Measurements from ENCODE around the gene GAMT. TPM values are rescaled to one million over a fixed set of nuclear protein-coding genes. Genes with fewer than 3 reads are reported as not detected.

Gene GAMT
- total RNA-seq, 4 donors from 2014 or later: 33.8 to 72.0 (median 46.0) TPM

GRCh38 chr19:1351381-1351851 lies 49.9 kb downstream of the GAMT start:
- 82 to 84% methylated on average over 21 of the region's 21 CpGs for WGBS, 2 donors
- no peak for DNase-seq (ENCODE audit: low spot score in 2 of 2)
- H3K4me3 ChIP-seq (ENCODE audit: low read depth, poor library complexity, severe bottlenecking): no peak overlapping the region
- intact Hi-C loops (cut with DNase I; ENCODE audit: low total_unique reads): loop anchor here (10.0 kb wide), 1 partner anchor 67 kb away; the partner anchor contains the start of gene EFNA2
- TF ChIP-seq, protein P1, sequence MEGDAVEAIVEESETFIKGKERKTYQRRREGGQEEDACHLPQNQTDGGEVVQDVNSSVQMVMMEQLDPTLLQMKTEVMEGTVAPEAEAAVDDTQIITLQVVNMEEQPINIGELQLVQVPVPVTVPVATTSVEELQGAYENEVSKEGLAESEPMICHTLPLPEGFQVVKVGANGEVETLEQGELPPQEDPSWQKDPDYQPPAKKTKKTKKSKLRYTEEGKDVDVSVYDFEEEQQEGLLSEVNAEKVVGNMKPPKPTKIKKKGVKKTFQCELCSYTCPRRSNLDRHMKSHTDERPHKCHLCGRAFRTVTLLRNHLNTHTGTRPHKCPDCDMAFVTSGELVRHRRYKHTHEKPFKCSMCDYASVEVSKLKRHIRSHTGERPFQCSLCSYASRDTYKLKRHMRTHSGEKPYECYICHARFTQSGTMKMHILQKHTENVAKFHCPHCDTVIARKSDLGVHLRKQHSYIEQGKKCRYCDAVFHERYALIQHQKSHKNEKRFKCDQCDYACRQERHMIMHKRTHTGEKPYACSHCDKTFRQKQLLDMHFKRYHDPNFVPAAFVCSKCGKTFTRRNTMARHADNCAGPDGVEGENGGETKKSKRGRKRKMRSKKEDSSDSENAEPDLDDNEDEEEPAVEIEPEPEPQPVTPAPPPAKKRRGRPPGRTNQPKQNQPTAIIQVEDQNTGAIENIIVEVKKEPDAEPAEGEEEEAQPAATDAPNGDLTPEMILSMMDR (IDR thresholded peaks at IDR 0.05): no peak
- TF ChIP-seq POLR2A (IDR thresholded peaks at IDR 0.05): no peak

GRCh38 chr19:1350867-1351266 lies 50.5 kb downstream of the GAMT start:
- 65 to 73% methylated on average over 5 of the region's 5 CpGs for WGBS, 2 donors

DNA sequence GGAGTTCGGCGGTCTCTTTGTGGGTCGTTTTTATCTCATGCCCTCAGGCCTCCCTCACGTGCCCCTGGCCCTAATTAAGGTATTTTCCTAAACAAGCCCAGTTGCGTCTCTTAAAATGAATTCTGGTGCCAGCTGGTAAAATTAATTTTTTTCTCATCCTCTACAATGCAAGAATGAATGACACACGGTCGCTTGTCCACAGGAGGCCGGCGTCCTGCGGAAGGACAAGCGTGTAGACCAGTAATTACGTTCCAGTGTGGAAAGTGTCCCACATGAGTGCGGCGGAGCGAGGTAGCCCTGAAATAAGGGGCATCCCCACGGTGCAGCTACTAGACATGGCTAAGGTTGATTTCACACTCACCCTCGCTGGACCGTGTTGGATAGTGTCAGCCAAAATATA lies 52.1 kb downstream of the GAMT start:
- 85 to 86% methylated on average over 18 of the region's 18 CpGs for WGBS, 2 donors
- intact Hi-C loops (cut with DNase I; ENCODE audit: low total_unique reads): no loop called here
- TF ChIP-seq, protein P1 (IDR thresholded peaks at IDR 0.05): no peak
- no peak for TF ChIP-seq POLR2A (IDR thresholded peaks at IDR 0.05)
- H3K4me3 ChIP-seq (ENCODE audit: low read depth, poor library complexity, severe bottlenecking): no peak overlapping the region
- no peak for DNase-seq (ENCODE audit: low spot score in 2 of 2)

More at GRCh38 chr19:1350867-1351266, 50.5 kb downstream of the GAMT start:
- TF ChIP-seq POLR2A (IDR thresholded peaks at IDR 0.05): no peak
- TF ChIP-seq, protein P1 (IDR thresholded peaks at IDR 0.05): no peak
- no peak overlapping the region for H3K4me3 ChIP-seq (ENCODE audit: low read depth, poor library complexity, severe bottlenecking)
- intact Hi-C loops (cut with DNase I; ENCODE audit: low total_unique reads): loop anchor here (10.0 kb wide), 1 partner anchor 66 kb away; the partner anchor contains the start of gene EFNA2
- no peak for DNase-seq (ENCODE audit: low spot score in 2 of 2)

Other genes with a start within 250 kb of the GAMT start
- 10 to 100 TPM; 54.8 to 68.6 (median 60.3) TPM for gene SBNO2, start 227.3 kb downstream of the GAMT start, total RNA-seq
- 100 to 1,000 TPM in 1 of 4 donors, 10 to 100 TPM in 3; 74.0 to 106 (median 78.4) TPM for gene STK11, start 195.8 kb downstream of the GAMT start, total RNA-seq
- 10 to 100 TPM in 3 of 4 donors, 1 to 10 TPM in 1; 8.1 to 16.7 (median 13.6) TPM for gene CBARP, start 163.5 kb downstream of the GAMT start, total RNA-seq
- gene ATP5F1D, start 159.8 kb downstream of the GAMT start, total RNA-seq: 100 to 1,000 TPM; 121 to 198 (median 146) TPM
- 100 to 1,000 TPM in 1 of 4 donors, 10 to 100 TPM in 3; 59.7 to 119 (median 78.7) TPM for gene MIDN, start 153.0 kb downstream of the GAMT start, total RNA-seq
- 100 to 1,000 TPM; 496 to 546 (median 545) TPM for gene CIRBP, start 132.2 kb downstream of the GAMT start, total RNA-seq
- 10 to 100 TPM; 66.3 to 74.1 (median 68.8) TPM for gene FAM174C, start 126.0 kb downstream of the GAMT start, total RNA-seq
- not detected for gene EFNA2, start 115.7 kb downstream of the GAMT start, total RNA-seq
- 100 to 1,000 TPM; 108 to 217 (median 128) TPM for gene NDUFS7, start 17.6 kb downstream of the GAMT start, total RNA-seq
- 10 to 100 TPM; 28.6 to 60.5 (median 48.2) TPM for gene DAZAP1, start 6.0 kb upstream of the GAMT start, total RNA-seq
- gene RPS15, start 36.9 kb upstream of the GAMT start, total RNA-seq: 1,000 to 10,000 TPM; 2,226 to 7,190 (median 4,396) TPM
- gene APC2, start 48.6 kb upstream of the GAMT start, total RNA-seq: 1 to 10 TPM in 1 of 4 donors, under 1 TPM in 2, not detected in 1; 0.11 to 1.1 (median 0.23) TPM
- gene C19orf25, start 77.7 kb upstream of the GAMT start, total RNA-seq: 10 to 100 TPM; 34.3 to 49.6 (median 45.7) TPM
- 1 to 10 TPM; 1.2 to 6.5 (median 2.9) TPM for gene PCSK4, start 88.8 kb upstream of the GAMT start, total RNA-seq
- gene REEP6, start 89.6 kb upstream of the GAMT start, total RNA-seq: 1 to 10 TPM; 6.3 to 8.8 (median 6.6) TPM
- 1 to 10 TPM in 3 of 4 donors, under 1 TPM in 1; 0.46 to 7.0 (median 4.6) TPM for gene ADAMTSL5, start 111.5 kb upstream of the GAMT start, total RNA-seq
- gene PLK5, start 122.5 kb upstream of the GAMT start, total RNA-seq: under 1 TPM in 2 of 4 donors, not detected in 2; 0.23 to 0.84 TPM
- 10 to 100 TPM; 37.3 to 44.1 (median 42.2) TPM for gene MEX3D, start 166.8 kb upstream of the GAMT start, total RNA-seq
- 10 to 100 TPM; 51.7 to 85.7 (median 79.3) TPM for gene MBD3, start 191.3 kb upstream of the GAMT start, total RNA-seq
- 10 to 100 TPM; 24.8 to 71.8 (median 46.1) TPM for gene UQCR11, start 203.9 kb upstream of the GAMT start, total RNA-seq